8988T (cell line): ENCODE results near the gene P2RX1.

Experiments
- DNase-seq: peaks from one replicate; pipeline ENCODE4 v3.0.0; 2011

Gene P2RX1

DNA sequence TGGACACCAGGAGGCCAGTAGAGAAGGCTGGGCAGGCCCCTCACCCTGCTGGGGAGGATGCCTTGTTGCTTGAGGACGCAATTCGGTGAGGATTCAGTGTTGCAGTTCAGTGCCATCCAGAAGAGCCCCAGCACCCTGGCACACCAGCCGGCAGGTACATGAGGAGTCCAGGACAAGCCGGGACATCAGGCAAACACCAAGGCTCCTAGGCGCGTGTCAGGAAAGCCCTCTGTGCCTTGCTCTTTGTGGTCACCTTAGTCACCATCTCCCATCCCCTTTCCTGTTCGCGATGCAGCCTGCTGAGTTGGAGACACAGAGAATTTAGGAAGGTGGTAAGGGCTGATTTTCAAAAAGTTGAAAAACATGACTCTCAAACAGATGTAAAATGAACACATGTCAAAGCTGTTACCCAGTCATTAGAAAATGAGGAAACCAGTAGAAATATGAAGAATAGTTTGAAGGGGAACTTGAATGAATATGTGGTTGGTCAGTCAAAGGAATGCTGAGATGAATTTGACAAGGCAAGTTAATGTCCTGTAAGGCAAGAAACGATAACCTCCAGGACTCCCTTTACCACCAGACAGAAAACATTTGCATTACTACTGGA, 67.9 kb downstream of the P2RX1 start:
- no peak for DNase-seq

DNA sequence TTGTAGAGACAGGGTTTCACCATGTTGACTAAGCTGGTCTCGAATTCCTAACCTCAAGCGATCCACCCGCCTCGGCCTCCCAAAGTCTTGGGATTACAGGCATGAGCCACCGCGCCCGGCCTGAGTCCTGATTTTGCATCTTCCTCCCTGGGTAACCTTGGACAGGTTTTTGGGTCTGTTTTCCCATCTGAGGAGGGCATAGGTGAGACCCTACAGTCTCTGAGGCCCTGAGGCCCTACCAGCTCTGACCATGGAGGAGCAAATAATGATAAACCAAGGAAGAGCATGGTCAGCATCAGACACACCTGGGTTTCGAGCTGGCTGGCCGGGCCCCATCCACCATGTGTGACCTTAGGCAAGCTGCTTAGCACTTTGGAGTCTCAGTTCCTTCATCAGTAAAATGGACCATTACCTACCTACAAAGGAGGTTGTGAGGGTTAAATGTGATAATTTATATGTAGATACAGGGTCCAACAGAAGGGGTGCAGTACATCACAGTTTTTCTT, 69.0 kb downstream of the P2RX1 start:
- DNase-seq = no peak
